ENCODE results near the gene AFG3L2.
"Not testable (repeated sequence)": the region's sequence is repeated elsewhere in the genome, so short reads cannot be mapped to it uniquely, and the experiment has no call there.

The AFG3L2 gene

GRCh38 chr18:12417687-12418086 lies 40.7 kb upstream of the AFG3L2 start:
- no peak for TF ChIP-seq CTCF (IDR thresholded peaks at IDR 0.05; ENCODE audit: insufficient read depth, missing control alignments)
- no peak for FAIRE-seq
- DNase-seq (ENCODE audit: insufficient read length, low spot score): no peak

GRCh38 chr18:12416098-12416729 lies 39.2 kb upstream of the AFG3L2 start:
- FAIRE-seq: no peak
- no peak for TF ChIP-seq CTCF (IDR thresholded peaks at IDR 0.05; ENCODE audit: insufficient read depth, missing control alignments)
- DNase-seq (ENCODE audit: insufficient read length, low spot score): no peak

GRCh38 chr18:12411456-12411855 lies 34.4 kb upstream of the AFG3L2 start:
- DNase-seq (ENCODE audit: insufficient read length, low spot score) (no peak), FAIRE-seq (no peak)
- TF ChIP-seq CTCF (IDR thresholded peaks at IDR 0.05; ENCODE audit: insufficient read depth, missing control alignments): no peak

- not testable (repeated sequence) for FAIRE-seq; DNase-seq (ENCODE audit: insufficient read length, low spot score)
Observed at GRCh38 chr18:12410747-12411146, 33.7 kb upstream of the AFG3L2 start.

- no peak for DNase-seq (ENCODE audit: insufficient read length, low spot score)
- no peak for FAIRE-seq
- TF ChIP-seq CTCF (IDR thresholded peaks at IDR 0.05; ENCODE audit: insufficient read depth, missing control alignments): no peak
Observed at GRCh38 chr18:12410081-12410481, 33.1 kb upstream of the AFG3L2 start.

- no peak for TF ChIP-seq CTCF (IDR thresholded peaks at IDR 0.05; ENCODE audit: insufficient read depth, missing control alignments)
- no peak for DNase-seq (ENCODE audit: insufficient read length, low spot score)
- no peak for FAIRE-seq
Observed at GRCh38 chr18:12409469-12409868, 32.4 kb upstream of the AFG3L2 start.

- no peak for TF ChIP-seq CTCF (IDR thresholded peaks at IDR 0.05; ENCODE audit: insufficient read depth, missing control alignments)
- FAIRE-seq (no peak), DNase-seq (ENCODE audit: insufficient read length, low spot score) (no peak)
Observed at GRCh38 chr18:12408247-12408869, 31.3 kb upstream of the AFG3L2 start.

Measured in D721Med (cell line).